ENCODE measurements around the gene WDTC1. TPM values are rescaled to one million over a fixed set of nuclear protein-coding genes. Genes with fewer than 3 reads are reported as not detected.
"Not testable (repeated sequence)": the region's sequence is repeated elsewhere in the genome, so short reads cannot be mapped to it uniquely, and the experiment has no call there.

Gene WDTC1
- total and polyA plus RNA-seq, 2 experiments from 2014 or later, result 3.8 to 14.0 TPM

- Mint-ChIP-seq H3K9me3 (peaks cover 12% of the 10 kb centered on the region; the same call in 2 of the 3 replicates), H3K36me3 (ENCODE audit: low read depth) (peaks cover 21% of the 10 kb centered on the region)
Observed at GRCh38 chr1:27285821-27286220, 51.4 kb downstream of the WDTC1 start.

GRCh38 chr1:27289125-27289524, 54.7 kb downstream of the WDTC1 start:
- not testable (repeated sequence) for H3K27ac Mint-ChIP-seq; H3K4me3 ChIP-seq; H3K36me3 ChIP-seq (ENCODE audit: insufficient read depth); H4K20me1 ChIP-seq (replicated peaks; ENCODE audit: insufficient read depth); H2AFZ ChIP-seq; ATAC-seq; DNase-seq (ENCODE audit: low spot score); H3K4me1 Mint-ChIP-seq; H3K4me2 ChIP-seq; H3K79me2 ChIP-seq (replicated peaks; ENCODE audit: insufficient read depth); H3K4me3 Mint-ChIP-seq; H3K9me2 ChIP-seq (ENCODE audit: insufficient read depth); H3K27ac ChIP-seq (ENCODE audit: low read depth); H3K27me3 Mint-ChIP-seq (ENCODE audit: insufficient read depth, low read depth, poor library complexity); H3K27me3 ChIP-seq (ENCODE audit: insufficient read depth); H3K4me1 ChIP-seq (ENCODE audit: insufficient read depth); H3F3A ChIP-seq (replicated peaks; ENCODE audit: low read depth)
- Mint-ChIP-seq H3K36me3 (ENCODE audit: low read depth) (peaks cover 18% of the 10 kb centered on the region), H3K9me3 (peaks cover 12% of the 10 kb centered on the region; the same call in 2 of the 3 replicates)

More at GRCh38 chr1:27285821-27286220, 51.4 kb downstream of the WDTC1 start:
- not testable (repeated sequence) for ATAC-seq; H3K4me2 ChIP-seq; H3K79me2 ChIP-seq (replicated peaks; ENCODE audit: insufficient read depth); H3K4me3 ChIP-seq; H3K4me1 Mint-ChIP-seq; DNase-seq (ENCODE audit: low spot score); H3K27ac ChIP-seq (ENCODE audit: low read depth); H3K27me3 ChIP-seq (ENCODE audit: insufficient read depth); H3K9me2 ChIP-seq (ENCODE audit: insufficient read depth); H3K27ac Mint-ChIP-seq; H3F3A ChIP-seq (replicated peaks; ENCODE audit: low read depth); H3K27me3 Mint-ChIP-seq (ENCODE audit: insufficient read depth, low read depth, poor library complexity); H2AFZ ChIP-seq; H3K36me3 ChIP-seq (ENCODE audit: insufficient read depth); H4K20me1 ChIP-seq (replicated peaks; ENCODE audit: insufficient read depth); H3K4me3 Mint-ChIP-seq; H3K4me1 ChIP-seq (ENCODE audit: insufficient read depth)

GRCh38 chr1:27290581-27290980, 56.1 kb downstream of the WDTC1 start:
- H2AFZ ChIP-seq, result no peak overlapping the region
- no peaks in the 10 kb centered on the region for H3F3A ChIP-seq (replicated peaks; ENCODE audit: low read depth)
- ATAC-seq (no peak), DNase-seq (ENCODE audit: low spot score) (no peak)
- Mint-ChIP-seq H3K27ac (no peak overlapping the region), H3K4me3 (no peak overlapping the region), H3K4me1 (no peaks in the 10 kb centered on the region), H3K27me3 (ENCODE audit: insufficient read depth, low read depth, poor library complexity) (no peaks in the 10 kb centered on the region), H3K9me3 (peaks cover 12% of the 10 kb centered on the region; the same call in 2 of the 3 replicates), H3K36me3 (ENCODE audit: low read depth) (peaks cover 18% of the 10 kb centered on the region)
- H3K4me2 ChIP-seq, result no peak overlapping the region
- no peak overlapping the region for H3K27ac ChIP-seq (ENCODE audit: low read depth)
- H3K9me2 ChIP-seq (ENCODE audit: insufficient read depth), result no peaks in the 10 kb centered on the region
- H3K36me3 ChIP-seq (ENCODE audit: insufficient read depth), result no peaks in the 10 kb centered on the region
- no peaks in the 10 kb centered on the region for H4K20me1 ChIP-seq (replicated peaks; ENCODE audit: insufficient read depth)
- H3K27me3 ChIP-seq (ENCODE audit: insufficient read depth), result no peaks in the 10 kb centered on the region
- no peak for TF ChIP-seq EZH2 (IDR thresholded peaks at IDR 0.05; ENCODE audit: low read depth, unreplicated experiment)
- H3K4me1 ChIP-seq (ENCODE audit: insufficient read depth), result no peaks in the 10 kb centered on the region
- H3K79me2 ChIP-seq (replicated peaks; ENCODE audit: insufficient read depth), result no peaks in the 10 kb centered on the region
- no peak overlapping the region for H3K4me3 ChIP-seq

GRCh38 chr1:27292106-27292505, 57.7 kb downstream of the WDTC1 start:
- Histone ChIP-seq H4K20me1 (replicated peaks; ENCODE audit: insufficient read depth) (no peaks in the 10 kb centered on the region), H3K4me2 (no peak overlapping the region), H2AFZ (no peak overlapping the region), H3K27ac (ENCODE audit: low read depth) (no peak overlapping the region), H3K36me3 (ENCODE audit: insufficient read depth) (no peaks in the 10 kb centered on the region), H3K79me2 (replicated peaks; ENCODE audit: insufficient read depth) (no peaks in the 10 kb centered on the region), H3K4me3 (no peak overlapping the region), H3K9me2 (ENCODE audit: insufficient read depth) (no peaks in the 10 kb centered on the region), H3F3A (replicated peaks; ENCODE audit: low read depth) (no peaks in the 10 kb centered on the region), H3K4me1 (ENCODE audit: insufficient read depth) (no peaks in the 10 kb centered on the region), H3K27me3 (ENCODE audit: insufficient read depth) (no peaks in the 10 kb centered on the region)
- Mint-ChIP-seq H3K9me3 (peaks cover 12% of the 10 kb centered on the region; the same call in 2 of the 3 replicates), H3K4me3 (no peak overlapping the region), H3K27ac (no peak overlapping the region), H3K27me3 (ENCODE audit: insufficient read depth, low read depth, poor library complexity) (peaks cover 2% of the 10 kb centered on the region), H3K4me1 (peaks cover 4% of the 10 kb centered on the region; the same call in 1 of the 3 replicates), H3K36me3 (ENCODE audit: low read depth) (peaks cover 18% of the 10 kb centered on the region)
- DNase-seq (ENCODE audit: low spot score), result no peak
- ATAC-seq, result no peak
- TF ChIP-seq ZNF462 (CRISPR knock-in tag; IDR thresholded peaks at IDR 0.05) (no peak), EZH2 (IDR thresholded peaks at IDR 0.05; ENCODE audit: low read depth, unreplicated experiment) (no peak)

All from GM23338 (cell line).